ELR (cell line): Measurements from ENCODE around the gene ACOT7.
A peak's percentile ranks its signal among the peaks of the same experiment; 100 is the strongest.

Source experiments
- DNase-seq: peaks from one replicate; pipeline ENCODE4 v3.0.0-alpha.2; 2015; ENCODE audit warnings: low read depth

ACOT7 gene

GRCh38 chr1:6360517-6361070 lies 33.0 kb downstream of the ACOT7 start:
- DNase-seq, result no peak

GRCh38 chr1:6360117-6360496 lies 33.5 kb downstream of the ACOT7 start:
- DNase-seq, result no peak

GRCh38 chr1:6359216-6360116 lies 34.1 kb downstream of the ACOT7 start:
- peak; percentile 30 for DNase-seq

GRCh38 chr1:6358757-6359201 lies 34.8 kb downstream of the ACOT7 start:
- peak; percentile 34 for DNase-seq

- peak; percentile 26 for DNase-seq
These were observed 35.4 kb downstream of the ACOT7 start for GRCh38 chr1:6358144-6358624.

- no peak for DNase-seq
These were observed 36.2 kb downstream of the ACOT7 start for GRCh38 chr1:6357243-6357936.

GRCh38 chr1:6355621-6356020 lies 37.9 kb downstream of the ACOT7 start:
- DNase-seq, result no peak

- no peak for DNase-seq
These were observed 38.8 kb downstream of the ACOT7 start for GRCh38 chr1:6354659-6355317.

- DNase-seq, result no peak
These were observed 39.5 kb downstream of the ACOT7 start for GRCh38 chr1:6353955-6354658.

- DNase-seq, result no peak
These were observed 40.0 kb downstream of the ACOT7 start for GRCh38 chr1:6353619-6353954.

- DNase-seq, result no peak
These were observed 41.4 kb downstream of the ACOT7 start for GRCh38 chr1:6352138-6352563.

- DNase-seq, result no peak
These were observed 42.0 kb downstream of the ACOT7 start for GRCh38 chr1:6351480-6352137.

- no peak for DNase-seq
These were observed 43.0 kb downstream of the ACOT7 start for GRCh38 chr1:6350416-6351088.

- no peak for DNase-seq
These were observed 44.2 kb downstream of the ACOT7 start for GRCh38 chr1:6349254-6349943.

- DNase-seq, result peak; percentile 46
These were observed 44.9 kb downstream of the ACOT7 start for GRCh38 chr1:6348511-6349191.

GRCh38 chr1:6347641-6348487 lies 45.7 kb downstream of the ACOT7 start:
- DNase-seq, result peak; percentile 42

- DNase-seq, result no peak
These were observed 48.1 kb downstream of the ACOT7 start for GRCh38 chr1:6345460-6345859.

- no peak for DNase-seq
These were observed 48.6 kb downstream of the ACOT7 start for GRCh38 chr1:6345009-6345408.
